ENCODE measurements around the gene STX10. TPM values are rescaled to one million over a fixed set of nuclear protein-coding genes. Genes with fewer than 3 reads are reported as not detected.

STX10 gene
- total and polyA plus RNA-seq, 2 of the 4 experiments (the other 2 are of a cell fraction) = 64.9 to 82.0 TPM

- no peak for TF ChIP-seq MXI1 (IDR thresholded peaks at IDR 0.05; ENCODE audit: borderline replicate concordance, low read depth, low read length)
- TF ChIP-seq FOS (IDR thresholded peaks at IDR 0.05; ENCODE audit: low read depth, low read length) = 0 out of 2 replicates have a peak, but pooled peaks have one; percentile 14
Measured at GRCh38 chr19:13163609-13164342, 13.6 kb upstream of the STX10 start (continued).

- peak overlapping the region; percentile 13; the same call in 1 of the 2 replicates for H3K4me3 ChIP-seq (ENCODE audit: insufficient read depth, low read depth, low read length)
- peaks cover 28% of the 10 kb centered on the region for H3K4me1 ChIP-seq (ENCODE audit: control insufficient read depth, insufficient read depth, low read length)
- no peaks in the 10 kb centered on the region for H3K27me3 ChIP-seq (ENCODE audit: control insufficient read depth, insufficient read depth, low read length)
- H3K9ac ChIP-seq (ENCODE audit: low read depth, low read length) = peak overlapping the region; percentile 71
- peak overlapping the region; percentile 98 for H2AK5ac ChIP-seq (ENCODE audit: low read depth, low read length)
- dilution Hi-C loops (cut with HindIII; ENCODE audit: low sequenced_read_pairs, unreplicated experiment) (no loop called here), intact Hi-C loops (cut with micrococcal nuclease) (loop anchor here (1.0 to 5.0 kb wide), 2 partner anchors 8 to 44 kb away; no protein-coding TSS in a partner anchor), in situ Hi-C loops (cut with MboI; ENCODE audit: low sequenced_read_pairs) (no loop called here)
- H3K4me2 ChIP-seq (ENCODE audit: low read depth, low read length) = peak overlapping the region; percentile 80
- peak overlapping the region; percentile 99 for H3K4ac ChIP-seq (ENCODE audit: low read depth, low read length)
- 2% methylated on average over 25 of the region's 58 CpGs; no CpG with 5 or more reads in 1 of the 2 experiments for WGBS, 2 experiments (ENCODE audit: extremely low coverage in 2 of 2, insufficient read length in 1 of 2)
- ChIA-PET POLR2A (ENCODE audit: unreplicated experiment) (interaction anchor here (1.1 to 1.4 kb wide), 2 partner anchors 9 to 11 kb away, joined by 3 to 4 read pairs; no protein-coding TSS in a partner anchor), CTCF (no interaction called here)
- H3K36me3 ChIP-seq (ENCODE audit: control insufficient read depth, insufficient read depth, low read length) = no peaks in the 10 kb centered on the region
- peak overlapping the region; percentile 94 for H3K23ac ChIP-seq (ENCODE audit: low read depth, low read length)
- H3K9me3 ChIP-seq (ENCODE audit: control insufficient read depth, insufficient read depth, low read length) = no peaks in the 10 kb centered on the region
- peak overlapping the region; percentile 94 for H3K14ac ChIP-seq (replicated peaks; ENCODE audit: low read depth, low read length)
- H3K27ac ChIP-seq (ENCODE audit: insufficient read depth, low read length) = peak overlapping the region; percentile 98
- H4K8ac ChIP-seq (ENCODE audit: low read depth in 2 of 2, low read length in 2 of 2) = peak overlapping the region; percentile 94 to 96
- H2BK20ac ChIP-seq (ENCODE audit: low read depth, low read length) = peak overlapping the region; percentile 97
- H2BK120ac ChIP-seq (ENCODE audit: low read depth, low read length) = peak overlapping the region; percentile 99
- peaks cover 0 to 33% of the 10 kb centered on the region in 2 experiments; a peak in 2 of 4 replicates for H3K79me1 ChIP-seq (ENCODE audit: low read depth in 1 of 2, low read length in 2 of 2)
- H3K18ac ChIP-seq (ENCODE audit: low read depth, low read length) = peak overlapping the region; percentile 87
- peak overlapping the region; percentile 93 for H4K91ac ChIP-seq (ENCODE audit: insufficient read depth, low read depth, low read length)
- no TSS peak for BruUV-seq (replicated peaks)
- peak; percentile 97 for DNase-seq
- H3K9me1 ChIP-seq (ENCODE audit: insufficient read depth, low read length) = peaks cover 3% of the 10 kb centered on the region; the same call in 1 of the 2 replicates
- H4K20me1 ChIP-seq (ENCODE audit: insufficient read depth, low read length) = no peaks in the 10 kb centered on the region
- H2BK15ac ChIP-seq (ENCODE audit: low read depth, low read length) = peak overlapping the region; percentile 98; the same call in 2 of the 3 replicates
- peak overlapping the region; percentile 96 for H3K56ac ChIP-seq (ENCODE audit: extremely low read depth, insufficient read depth, low read length)
- H2AFZ ChIP-seq (replicated peaks; ENCODE audit: low read length, poor library complexity) = peak overlapping the region; percentile 96
- peak overlapping the region; percentile 94 for H4K5ac ChIP-seq (ENCODE audit: low read depth, low read length)
- peak overlapping the region; percentile 96 for H2BK5ac ChIP-seq (ENCODE audit: low read depth, low read length, poor library complexity, severe bottlenecking)
- ATAC-seq (ENCODE audit: low read depth) = peak; percentile 76
- H2AK9ac ChIP-seq (replicated peaks; ENCODE audit: low read depth, low read length, poor library complexity) = peak overlapping the region; percentile 99
- TF ChIP-seq CEBPB (IDR thresholded peaks at IDR 0.05; ENCODE audit: low read depth, low read length) = no peak
- TF ChIP-seq CHD1 (IDR thresholded peaks at IDR 0.05; ENCODE audit: low read depth, low read length) = no peak
- TF ChIP-seq MAFK (IDR thresholded peaks at IDR 0.05; ENCODE audit: low read depth, low read length) = no peak
- TF ChIP-seq NFE2L2 (IDR thresholded peaks at IDR 0.05; ENCODE audit: low read depth, low read length) = no peak
- TF ChIP-seq, protein P1, sequence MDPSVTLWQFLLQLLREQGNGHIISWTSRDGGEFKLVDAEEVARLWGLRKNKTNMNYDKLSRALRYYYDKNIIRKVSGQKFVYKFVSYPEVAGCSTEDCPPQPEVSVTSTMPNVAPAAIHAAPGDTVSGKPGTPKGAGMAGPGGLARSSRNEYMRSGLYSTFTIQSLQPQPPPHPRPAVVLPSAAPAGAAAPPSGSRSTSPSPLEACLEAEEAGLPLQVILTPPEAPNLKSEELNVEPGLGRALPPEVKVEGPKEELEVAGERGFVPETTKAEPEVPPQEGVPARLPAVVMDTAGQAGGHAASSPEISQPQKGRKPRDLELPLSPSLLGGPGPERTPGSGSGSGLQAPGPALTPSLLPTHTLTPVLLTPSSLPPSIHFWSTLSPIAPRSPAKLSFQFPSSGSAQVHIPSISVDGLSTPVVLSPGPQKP (IDR thresholded peaks at IDR 0.05; ENCODE audit: borderline replicate concordance, low read depth, low read length) = no peak
- TF ChIP-seq RFX5 (IDR thresholded peaks at IDR 0.05; ENCODE audit: low read depth, low read length) = no peak
- no peak; the same call in 1 of the 2 replicates for TF ChIP-seq MXI1 (IDR thresholded peaks at IDR 0.05; ENCODE audit: borderline replicate concordance, low read depth, low read length)
- no peak for TF ChIP-seq RCOR1 (IDR thresholded peaks at IDR 0.05; ENCODE audit: insufficient replicate concordance, low read length)
- TF ChIP-seq BHLHE40 (IDR thresholded peaks at IDR 0.05; ENCODE audit: low read depth, low read length) = no peak
- TF ChIP-seq POLR2A (IDR thresholded peaks at IDR 0.05; ENCODE audit: low read depth, low read length) = peak; percentile 21; the same call in 1 of the 2 replicates
- TF ChIP-seq MAZ (IDR thresholded peaks at IDR 0.05; ENCODE audit: borderline replicate concordance, low read depth, low read length) = peak; percentile 61; the same call in 1 of the 2 replicates
Measured at GRCh38 chr19:13162724-13163608, 12.8 kb upstream of the STX10 start.

Measured in IMR-90 (cell line).